Measurements from ENCODE around the gene ACTR3C.
"Not testable (repeated sequence)": the region's sequence is repeated elsewhere in the genome, so short reads cannot be mapped to it uniquely, and the experiment has no call there.

The ACTR3C gene

GRCh38 chr7:150268287-150268686 is 55.1 kb downstream of the ACTR3C start:
- not testable (repeated sequence) for H3K4me1 Mint-ChIP-seq, H3K27ac Mint-ChIP-seq, H3K4me3 Mint-ChIP-seq, H3K9me3 Mint-ChIP-seq, H3K36me3 Mint-ChIP-seq, ATAC-seq, H3K27me3 Mint-ChIP-seq

GRCh38 chr7:150266953-150267665 is 56.2 kb downstream of the ACTR3C start:
- not testable (repeated sequence) for H3K9me3 Mint-ChIP-seq, H3K4me3 Mint-ChIP-seq, H3K27ac Mint-ChIP-seq, H3K4me1 Mint-ChIP-seq, H3K36me3 Mint-ChIP-seq, H3K27me3 Mint-ChIP-seq, ATAC-seq

GRCh38 chr7:150262656-150263055 is 60.7 kb downstream of the ACTR3C start:
- H3K36me3 Mint-ChIP-seq = peaks cover 11% of the 10 kb centered on the region
- H3K4me1 Mint-ChIP-seq, H3K27ac Mint-ChIP-seq, H3K9me3 Mint-ChIP-seq, ATAC-seq, H3K4me3 Mint-ChIP-seq, H3K27me3 Mint-ChIP-seq: not testable (repeated sequence)

GRCh38 chr7:150247745-150248144 is 75.6 kb downstream of the ACTR3C start:
- H3K27ac Mint-ChIP-seq, H3K4me1 Mint-ChIP-seq, H3K9me3 Mint-ChIP-seq, H3K36me3 Mint-ChIP-seq, H3K27me3 Mint-ChIP-seq, ATAC-seq, H3K4me3 Mint-ChIP-seq: not testable (repeated sequence)

- not testable (repeated sequence) for H3K27me3 Mint-ChIP-seq, ATAC-seq, H3K4me3 Mint-ChIP-seq, H3K9me3 Mint-ChIP-seq, H3K27ac Mint-ChIP-seq, H3K4me1 Mint-ChIP-seq, H3K36me3 Mint-ChIP-seq
Measured at GRCh38 chr7:150245208-150245607, 78.1 kb downstream of the ACTR3C start.

- H3K27me3 Mint-ChIP-seq, H3K27ac Mint-ChIP-seq, H3K9me3 Mint-ChIP-seq, H3K4me1 Mint-ChIP-seq, H3K4me3 Mint-ChIP-seq, H3K36me3 Mint-ChIP-seq, ATAC-seq: not testable (repeated sequence)
Measured at GRCh38 chr7:150242935-150243334, 80.4 kb downstream of the ACTR3C start.

GRCh38 chr7:150225444-150225843 is 97.9 kb downstream of the ACTR3C start:
- H3K4me3 Mint-ChIP-seq, H3K27ac Mint-ChIP-seq, H3K9me3 Mint-ChIP-seq, H3K4me1 Mint-ChIP-seq, ATAC-seq, H3K36me3 Mint-ChIP-seq: not testable (repeated sequence)
- peaks cover 14% of the 10 kb centered on the region for H3K27me3 Mint-ChIP-seq

- not testable (repeated sequence) for H3K27ac Mint-ChIP-seq, H3K9me3 Mint-ChIP-seq, ATAC-seq, H3K4me3 Mint-ChIP-seq, H3K4me1 Mint-ChIP-seq, H3K36me3 Mint-ChIP-seq
- H3K27me3 Mint-ChIP-seq = peaks cover 23% of the 10 kb centered on the region
Measured at GRCh38 chr7:150222083-150222972, 101.0 kb downstream of the ACTR3C start.

GRCh38 chr7:150220673-150221181 is 102.6 kb downstream of the ACTR3C start:
- not testable (repeated sequence) for H3K36me3 Mint-ChIP-seq, H3K9me3 Mint-ChIP-seq, H3K4me1 Mint-ChIP-seq, H3K27ac Mint-ChIP-seq, H3K4me3 Mint-ChIP-seq
- peaks cover 23% of the 10 kb centered on the region for H3K27me3 Mint-ChIP-seq
- ATAC-seq = peak; percentile 34

- ATAC-seq, H3K27ac Mint-ChIP-seq, H3K4me3 Mint-ChIP-seq, H3K36me3 Mint-ChIP-seq, H3K9me3 Mint-ChIP-seq, H3K4me1 Mint-ChIP-seq: not testable (repeated sequence)
- peaks cover 23% of the 10 kb centered on the region for H3K27me3 Mint-ChIP-seq
Measured at GRCh38 chr7:150219941-150220658, 103.2 kb downstream of the ACTR3C start.

- not testable (repeated sequence) for H3K27me3 Mint-ChIP-seq, H3K4me3 Mint-ChIP-seq, H3K4me1 Mint-ChIP-seq, H3K9me3 Mint-ChIP-seq, ATAC-seq, H3K27ac Mint-ChIP-seq
- peaks cover 11% of the 10 kb centered on the region for H3K36me3 Mint-ChIP-seq
Measured at GRCh38 chr7:150206848-150207247, 116.5 kb downstream of the ACTR3C start.

GRCh38 chr7:150205866-150206265 is 117.5 kb downstream of the ACTR3C start:
- H3K9me3 Mint-ChIP-seq, H3K27ac Mint-ChIP-seq, H3K4me3 Mint-ChIP-seq, H3K27me3 Mint-ChIP-seq, ATAC-seq, H3K36me3 Mint-ChIP-seq, H3K4me1 Mint-ChIP-seq: not testable (repeated sequence)

- H3K27ac Mint-ChIP-seq, ATAC-seq, H3K36me3 Mint-ChIP-seq, H3K4me1 Mint-ChIP-seq, H3K4me3 Mint-ChIP-seq, H3K27me3 Mint-ChIP-seq, H3K9me3 Mint-ChIP-seq: not testable (repeated sequence)
Measured at GRCh38 chr7:150204577-150204976, 118.8 kb downstream of the ACTR3C start.

GRCh38 chr7:150202894-150203293 is 120.5 kb downstream of the ACTR3C start:
- not testable (repeated sequence) for H3K36me3 Mint-ChIP-seq, H3K9me3 Mint-ChIP-seq, H3K4me1 Mint-ChIP-seq, H3K27ac Mint-ChIP-seq, H3K27me3 Mint-ChIP-seq, H3K4me3 Mint-ChIP-seq, ATAC-seq
